OCI-LY1 (cell line): ENCODE data around the gene GPRC5B.

Experiments
- H2AFZ ChIP-seq: fragments of 200-600 bp; sonication (generic), shearing (Covaris generic); 2 replicates; pipeline ENCODE4 v1.6.0; 2014; ENCODE audit warnings: antibody characterized with exemption, mild to moderate bottlenecking, low read length
- H3F3A ChIP-seq: fragments of 200-600 bp; sonication (generic), shearing (Covaris generic); 2 replicates; pipeline ENCODE4 v1.6.0; 2014; ENCODE audit warnings: mild to moderate bottlenecking, antibody characterized with exemption, low read length, moderate library complexity; ENCODE audit not compliant: insufficient read depth
- H3K27ac ChIP-seq: fragments of 200-600 bp; sonication (generic); 2 replicates; pipeline ENCODE4 v1.5.1; 2014; ENCODE audit warnings: low read length, mixed run types, mild to moderate bottlenecking, low read depth; ENCODE audit not compliant: poor library complexity, severe bottlenecking
- H3K27me3 ChIP-seq: fragments of 200-600 bp; sonication (generic); 2 replicates; pipeline ENCODE4 v1.6.0; 2014; ENCODE audit warnings: antibody characterized with exemption, mild to moderate bottlenecking, low read length, moderate library complexity; ENCODE audit not compliant: insufficient read depth
- H3K36me3 ChIP-seq: fragments of 200-600 bp; sonication (generic); 2 replicates; pipeline ENCODE4 v1.6.1; 2014; ENCODE audit warnings: mild to moderate bottlenecking, antibody characterized with exemption, low read length, moderate library complexity, mixed read lengths; ENCODE audit not compliant: insufficient read depth
- H3K4me1 ChIP-seq: fragments of 200-600 bp; sonication (generic); 2 replicates; pipeline ENCODE4 v1.5.1; 2014; ENCODE audit warnings: mild to moderate bottlenecking, low read length, moderate library complexity; ENCODE audit not compliant: insufficient read depth, severe bottlenecking
- H3K4me2 ChIP-seq: fragments of 200-600 bp; sonication (generic), shearing (Covaris generic); 2 replicates; pipeline ENCODE4 v1.6.1; 2014; ENCODE audit warnings: low read length
- H3K4me3 ChIP-seq: fragments of 200-600 bp; sonication (generic); 2 replicates; pipeline ENCODE4 v1.5.1; 2014; ENCODE audit warnings: low read length, low read depth, mild to moderate bottlenecking, mixed read lengths; ENCODE audit not compliant: poor library complexity, severe bottlenecking
- H3K79me2 ChIP-seq: fragments of 200-600 bp; shearing (Covaris generic); 2 replicates; pipeline ENCODE4 v1.6.1; 2016; ENCODE audit warnings: mixed run types, low read length, mixed read lengths; ENCODE audit not compliant: insufficient read depth
- H3K9ac ChIP-seq: fragments of 200-600 bp; sonication (generic), shearing (Covaris generic); 2 replicates; pipeline ENCODE4 v1.6.1; 2014; ENCODE audit warnings: mild to moderate bottlenecking, low read length, mixed read lengths
- H3K9me2 ChIP-seq: fragments of 200-600 bp; sonication (generic), shearing (Covaris generic); 2 replicates; pipeline ENCODE4 v1.6.1; 2014; ENCODE audit warnings: low read depth, mild to moderate bottlenecking, low read length, mixed read lengths
- H3K9me3 ChIP-seq: fragments of 200-600 bp; shearing (Covaris generic); 2 replicates; pipeline ENCODE4 v1.6.1; 2014; ENCODE audit warnings: low read length, mixed read lengths
- H4K20me1 ChIP-seq: fragments of 200-600 bp; sonication (generic), shearing (Covaris generic); 2 replicates; pipeline ENCODE4 v1.6.0; 2016; ENCODE audit warnings: mild to moderate bottlenecking, low read length; ENCODE audit not compliant: insufficient read depth
- CTCF ChIP-seq: fragments of 200-600 bp; sonication (generic), shearing (Covaris generic); IDR thresholded peaks from 2 replicates; pipeline ENCODE4 v1.5.1; 2017; ENCODE audit warnings: mild to moderate bottlenecking, antibody characterized with exemption, low read length, moderate library complexity, mixed read lengths
- EZH2 ChIP-seq: fragments of 200-600 bp; sonication (generic), shearing (Covaris generic); IDR thresholded peaks from 2 replicates; pipeline ENCODE4 v1.8.0; 2017; ENCODE audit warnings: borderline replicate concordance, mixed run types, mild to moderate bottlenecking, antibody characterized with exemption, low read length, moderate library complexity, mixed read lengths

GPRC5B gene

GRCh38 chr16:19884611-19885450 lies at the start of gene GPRC5B:
TSS of gene GPRC5B (minus strand) at chr16:19884848. CDS start at chr16:19872845, 12,003 bp downstream.
- Histone ChIP-seq H3K79me2 (no peaks in the 10 kb centered on the region), H3K27me3 (no peaks in the 10 kb centered on the region), H3K9me2 (no peaks in the 10 kb centered on the region), H3K36me3 (no peaks in the 10 kb centered on the region; the same call in 1 of the 2 replicates), H3K4me2 (peak within 1 kb of the TSS; percentile 67), H3K4me3 (peak within 1 kb of the TSS; percentile 54), H3K9me3 (no peaks in the 10 kb centered on the region), H4K20me1 (no peaks in the 10 kb centered on the region), H3K9ac (no peak within 1 kb of the TSS; the same call in 1 of the 2 replicates), H3K4me1 (peaks cover 4% of the 10 kb centered on the region), H2AFZ (no peak within 1 kb of the TSS), H3K27ac (no peak within 1 kb of the TSS), H3F3A (no peaks in the 10 kb centered on the region)
- no peak for TF ChIP-seq EZH2
- TF ChIP-seq CTCF: no peak

GRCh38 chr16:19933740-19934139 lies 49.1 kb upstream of the GPRC5B start:
- Histone ChIP-seq H3K27me3 (0 out of 2 replicates have a peak, but pooled peaks cover 4% of the 10 kb centered on the region), H3K9me2 (no peaks in the 10 kb centered on the region), H3K27ac (no peak overlapping the region), H3K4me2 (no peak overlapping the region), H3K79me2 (no peaks in the 10 kb centered on the region), H3K4me3 (no peak overlapping the region), H3K9ac (no peak overlapping the region), H2AFZ (no peak overlapping the region), H4K20me1 (no peaks in the 10 kb centered on the region), H3K9me3 (no peaks in the 10 kb centered on the region), H3K36me3 (no peaks in the 10 kb centered on the region), H3K4me1 (no peaks in the 10 kb centered on the region), H3F3A (no peaks in the 10 kb centered on the region)
- no peak for TF ChIP-seq CTCF

- Histone ChIP-seq H4K20me1 (no peaks in the 10 kb centered on the region), H3K27me3 (no peaks in the 10 kb centered on the region), H3F3A (no peaks in the 10 kb centered on the region), H3K9ac (no peak overlapping the region), H3K79me2 (no peaks in the 10 kb centered on the region), H3K4me1 (no peaks in the 10 kb centered on the region), H2AFZ (no peak overlapping the region), H3K4me3 (no peak overlapping the region), H3K27ac (no peak overlapping the region), H3K36me3 (no peaks in the 10 kb centered on the region), H3K4me2 (no peak overlapping the region), H3K9me3 (no peaks in the 10 kb centered on the region), H3K9me2 (no peaks in the 10 kb centered on the region)
- TF ChIP-seq EZH2 (no peak), CTCF (no peak)
These were observed 44.4 kb upstream of the GPRC5B start for GRCh38 chr16:19929062-19929511.
